RCC 7860 (cell line): ENCODE data around the gene TAF1C.

Source experiments
- DNase-seq: peaks from one replicate; pipeline ENCODE4 v3.0.0-alpha.2; 2015; ENCODE audit warnings: low spot score
- FAIRE-seq: peaks from 2 replicates; lab custom pipeline; 2012; peaks lifted over from hg19 to GRCh38; lab: Jason Lieb, UNC

TAF1C gene

DNA sequence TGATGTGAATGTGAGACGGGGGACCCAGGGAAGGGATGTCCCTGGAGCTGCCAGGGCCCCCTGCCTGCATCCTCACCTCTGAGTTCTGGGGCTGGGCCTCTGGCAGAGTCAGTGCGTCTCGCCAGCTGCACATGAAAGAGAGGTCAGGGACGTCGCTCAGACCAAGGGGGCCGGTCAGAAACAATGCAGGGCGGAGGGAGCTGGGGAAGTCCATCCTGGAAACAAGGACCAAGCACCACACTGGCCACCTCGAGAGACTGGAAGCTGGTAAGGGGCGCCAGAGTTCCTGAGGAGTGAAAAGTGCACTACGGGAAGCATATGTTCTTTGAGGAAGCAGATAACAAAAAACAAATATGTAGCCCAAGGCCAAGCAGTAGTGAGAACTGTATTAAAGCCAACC, 2.1 kb downstream of the TAF1C start:
- no peak for DNase-seq
- FAIRE-seq, result no peak

DNA sequence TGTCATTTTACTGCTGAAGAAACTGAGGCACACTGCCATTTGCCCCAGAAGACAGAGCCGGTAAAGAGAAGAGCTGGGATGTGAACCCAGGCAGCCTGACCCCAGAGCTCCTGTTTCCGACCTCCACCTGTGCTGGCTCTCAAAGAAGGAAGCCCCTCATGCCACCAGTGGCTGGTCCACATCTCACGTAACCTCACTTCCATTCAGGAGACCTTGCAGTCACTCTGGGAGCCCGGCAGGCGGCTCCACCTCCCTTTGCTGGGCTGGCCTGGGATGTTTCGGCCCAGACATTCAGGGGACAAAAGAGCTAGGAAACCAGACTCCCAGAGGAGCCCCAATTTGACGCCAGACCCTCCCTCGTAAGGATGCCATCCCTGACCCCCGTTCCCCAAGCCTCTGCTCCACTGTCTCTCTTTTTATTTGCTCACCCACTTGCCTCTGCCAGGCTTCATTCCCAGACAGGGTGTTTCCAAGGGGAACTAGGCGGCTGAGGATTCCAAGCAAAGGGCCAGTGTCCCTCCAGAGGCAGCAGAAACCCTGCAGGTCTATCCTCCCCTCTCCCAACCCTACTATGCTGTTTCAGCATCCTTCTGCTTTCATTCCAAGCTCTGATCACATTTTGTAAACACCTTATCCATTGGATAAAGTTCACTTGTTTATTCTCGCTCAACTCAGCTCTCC, 2.8 kb downstream of the TAF1C start:
- FAIRE-seq (no peak), DNase-seq (no peak)

DNA sequence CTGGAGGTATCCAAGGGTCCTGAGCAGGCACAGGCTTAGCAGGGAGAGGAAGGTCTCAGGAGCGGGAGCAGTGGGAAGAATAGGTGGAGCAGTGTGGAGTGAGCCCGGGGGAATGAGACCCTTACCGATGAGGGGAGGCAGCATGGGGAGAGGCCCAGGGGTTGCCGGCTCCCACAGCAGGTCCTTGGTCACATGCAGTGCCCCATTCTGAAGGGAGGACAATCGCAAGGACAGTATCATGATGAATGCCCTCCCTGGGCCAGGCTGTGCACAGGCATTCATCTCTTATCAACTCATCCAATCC, 3.3 kb downstream of the TAF1C start:
- DNase-seq, result no peak
- FAIRE-seq, result no peak

DNA sequence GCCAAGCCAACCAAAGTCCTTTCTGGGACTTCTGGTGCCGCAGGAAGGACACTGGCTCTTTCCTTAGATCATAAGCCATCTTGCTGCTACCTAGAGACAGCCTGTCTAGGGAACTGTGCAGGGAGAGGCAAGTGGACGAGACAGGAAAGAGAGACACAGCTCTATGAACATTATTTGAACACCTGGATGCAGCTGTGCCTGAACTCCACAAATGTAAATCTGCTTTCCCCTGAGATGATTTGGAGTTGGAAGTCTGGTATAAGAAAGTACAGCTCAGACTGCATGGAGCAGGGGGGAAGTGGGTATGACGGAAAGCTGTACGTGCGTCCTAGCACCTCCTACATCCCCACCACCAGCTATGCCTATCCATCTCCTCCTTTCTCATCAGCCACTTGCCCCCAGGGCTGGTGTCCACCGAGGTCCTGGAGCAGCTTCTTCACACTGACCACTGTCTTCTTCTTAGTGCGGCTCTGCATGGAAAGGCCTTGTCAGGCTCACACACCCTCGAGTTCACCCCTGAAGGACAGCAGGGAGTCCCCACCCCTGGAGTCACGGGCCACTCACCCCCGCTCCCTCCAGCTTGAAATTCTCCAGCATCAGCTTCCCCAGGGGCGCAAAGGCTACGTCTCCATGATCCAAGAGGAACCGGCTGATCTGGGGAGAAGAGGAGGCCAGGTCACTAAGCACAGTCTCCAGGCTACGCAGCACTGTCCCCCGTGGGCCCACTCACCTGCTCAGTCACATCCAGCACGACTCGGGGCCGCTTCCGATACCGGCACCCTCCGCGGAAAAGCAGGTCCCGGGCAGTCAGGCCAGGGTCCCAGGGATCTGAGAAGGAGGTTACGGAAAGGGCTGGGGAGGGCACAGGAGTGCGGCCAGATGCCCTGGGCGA, 3.9 kb downstream of the TAF1C start:
- FAIRE-seq, result no peak
- DNase-seq, result no peak

DNA sequence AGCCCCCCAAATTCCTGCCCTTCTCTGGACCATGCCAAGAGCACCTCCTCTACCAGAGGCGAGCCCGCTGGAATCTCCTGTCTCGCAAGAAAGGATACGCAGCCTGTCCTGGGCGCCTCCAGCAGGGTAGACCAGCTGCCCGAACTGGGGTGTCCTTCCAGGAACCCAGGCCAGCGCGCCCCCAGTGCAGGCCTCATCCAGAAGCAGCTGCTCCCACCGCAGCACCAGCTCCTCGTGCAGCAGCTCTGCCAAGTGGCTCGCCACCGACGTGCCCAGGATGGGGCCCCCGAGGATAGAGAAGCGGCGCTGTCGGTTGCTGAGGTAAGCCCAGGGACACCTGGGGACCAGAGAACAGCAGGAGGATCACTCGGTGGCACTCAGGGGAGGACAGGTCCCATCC, 4.8 kb downstream of the TAF1C start:
- DNase-seq, result no peak
- FAIRE-seq, result no peak

DNA sequence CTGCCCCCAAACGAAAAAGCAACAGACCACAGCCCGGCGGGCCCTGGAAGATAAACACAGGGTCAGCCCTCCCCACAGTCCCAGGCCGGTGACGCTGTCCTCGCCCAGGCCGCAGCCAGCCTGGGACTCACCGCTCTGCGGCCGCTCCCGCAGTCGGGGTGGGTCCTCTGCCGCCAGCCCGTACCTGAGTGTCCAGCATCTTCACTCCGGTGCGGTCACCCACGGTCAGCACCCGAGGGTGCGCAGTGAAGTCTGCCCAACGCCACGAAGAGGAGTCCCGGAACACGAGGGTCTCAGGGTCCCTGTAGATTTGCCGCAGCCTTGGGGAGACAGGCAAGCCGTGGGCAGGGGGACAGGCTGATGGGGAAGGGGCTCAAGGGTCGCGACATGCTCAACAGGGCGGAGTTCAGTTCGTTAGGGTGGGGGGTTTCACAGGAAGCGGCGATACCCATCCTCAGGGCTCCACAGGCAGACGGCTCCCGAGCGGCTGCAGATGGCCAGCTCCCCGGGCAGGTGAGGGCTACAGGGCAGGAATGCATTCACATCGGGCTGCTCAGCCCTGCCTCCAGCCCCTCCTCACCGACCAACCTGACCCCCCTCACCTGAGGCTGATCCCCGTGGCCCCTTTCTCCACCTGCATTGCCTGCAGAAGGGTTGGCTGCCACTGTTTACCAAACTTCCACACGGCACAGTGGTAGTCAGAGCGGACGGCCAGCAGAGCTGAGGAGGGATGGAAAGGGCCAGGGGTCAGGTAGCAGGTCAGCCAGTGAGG, 5.5 kb downstream of the TAF1C start:
- FAIRE-seq, result no peak
- no peak for DNase-seq

DNA sequence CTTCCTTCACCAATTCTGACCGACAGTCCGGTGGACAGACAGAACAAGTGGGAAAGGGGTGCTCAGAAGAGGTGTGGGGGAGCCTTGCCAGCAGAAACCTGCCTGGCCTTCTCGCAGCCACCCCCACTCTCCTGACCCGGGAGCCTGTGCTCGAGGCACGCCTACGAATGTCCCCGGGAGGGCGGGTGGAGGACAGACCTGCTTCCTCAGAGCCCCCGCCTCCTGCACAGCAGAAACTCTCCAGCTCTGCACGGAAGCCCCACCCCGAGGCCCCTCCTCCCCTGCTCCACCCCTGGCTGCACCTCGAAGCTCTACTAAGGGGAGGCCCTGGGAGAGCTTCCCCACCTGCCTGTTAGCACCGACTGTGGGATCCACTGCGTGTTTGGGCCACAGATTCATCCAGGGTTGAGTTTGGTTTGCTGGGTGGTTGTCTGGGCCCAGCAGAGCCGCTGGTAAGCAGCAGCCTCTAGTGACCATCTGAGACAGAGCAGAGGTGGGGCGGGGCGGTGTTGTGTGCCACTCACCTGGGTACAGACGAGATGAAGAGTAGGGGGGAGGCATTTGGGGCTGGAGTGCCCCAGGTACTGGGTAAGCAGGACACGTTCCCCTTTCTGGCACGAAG, 6.2 kb downstream of the TAF1C start:
- FAIRE-seq (no peak), DNase-seq (no peak)

DNA sequence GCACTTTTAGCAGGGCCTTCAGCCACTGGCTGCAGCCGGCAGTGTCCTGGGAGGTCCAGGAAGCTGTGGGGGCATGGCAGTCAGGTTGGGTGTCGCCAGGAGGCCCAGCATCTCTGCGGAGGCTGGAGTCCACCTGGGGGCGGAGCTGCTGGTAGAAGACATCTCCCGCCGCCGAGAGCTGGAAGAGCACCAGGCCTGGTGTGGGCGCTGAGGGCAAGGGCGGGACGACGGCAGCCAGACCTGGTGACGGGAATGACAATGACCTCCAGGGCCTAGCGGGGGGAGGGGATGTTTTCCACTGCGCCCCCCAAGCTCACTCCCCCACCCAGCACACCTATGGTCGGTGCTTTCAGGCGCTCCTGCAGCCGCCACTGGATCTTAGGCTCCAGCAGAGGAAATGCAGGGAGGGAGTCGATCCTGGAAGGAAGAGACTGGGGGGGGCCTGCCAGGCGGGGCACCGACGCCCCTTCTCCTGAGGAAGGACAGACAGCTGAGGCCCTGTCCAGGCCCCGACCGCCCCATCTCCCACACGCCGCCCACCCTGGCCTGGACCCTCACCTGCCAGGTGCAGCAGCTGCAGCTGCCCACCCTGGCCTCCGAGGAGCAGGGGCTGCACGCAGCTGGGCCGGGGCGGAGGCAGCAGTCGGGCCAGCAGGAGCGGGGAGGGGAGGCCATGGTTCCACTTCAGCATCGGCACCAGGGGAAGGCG, 7.1 kb downstream of the TAF1C start:
- no peak for FAIRE-seq

DNA sequence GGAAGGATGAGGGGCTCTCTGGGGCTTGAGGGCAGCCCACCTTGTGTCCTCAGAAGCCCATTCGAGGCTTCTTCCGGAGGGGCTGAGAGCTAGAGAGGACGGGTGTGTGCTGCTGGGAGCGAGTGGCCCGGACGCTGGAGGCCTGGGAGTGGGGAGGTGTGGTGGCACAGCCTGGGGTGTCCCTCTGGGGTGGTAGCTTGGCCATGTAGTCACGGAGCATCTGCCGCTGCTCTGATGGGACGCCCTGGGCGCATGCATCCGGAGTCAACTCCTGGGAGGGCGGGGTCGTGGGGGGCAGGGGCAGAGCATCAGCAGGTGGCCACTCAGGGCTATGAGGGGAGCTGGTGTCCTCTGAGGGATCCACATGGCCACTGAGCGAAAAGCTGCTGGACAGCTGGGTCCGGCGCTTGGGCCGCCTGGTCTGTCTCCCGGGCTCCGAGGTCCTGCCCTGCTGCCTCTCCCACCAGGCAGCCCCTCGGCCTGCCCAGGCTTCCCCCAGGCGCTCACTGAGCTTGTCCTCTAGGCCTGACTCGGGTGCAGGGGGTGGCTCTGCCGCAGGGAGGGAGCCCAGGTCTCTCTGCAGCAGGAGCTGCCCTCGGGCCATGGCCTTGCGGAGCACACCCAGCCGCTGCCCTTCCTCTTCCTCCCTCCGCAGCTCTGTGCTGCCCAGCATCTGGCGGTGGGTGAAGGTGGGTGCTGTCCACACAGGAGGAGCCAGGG, 7.8 kb downstream of the TAF1C start:
- FAIRE-seq, result no peak
- no peak for DNase-seq

More for the DNA sequence above, 7.1 kb downstream of the TAF1C start:
- DNase-seq, result no peak

DNA sequence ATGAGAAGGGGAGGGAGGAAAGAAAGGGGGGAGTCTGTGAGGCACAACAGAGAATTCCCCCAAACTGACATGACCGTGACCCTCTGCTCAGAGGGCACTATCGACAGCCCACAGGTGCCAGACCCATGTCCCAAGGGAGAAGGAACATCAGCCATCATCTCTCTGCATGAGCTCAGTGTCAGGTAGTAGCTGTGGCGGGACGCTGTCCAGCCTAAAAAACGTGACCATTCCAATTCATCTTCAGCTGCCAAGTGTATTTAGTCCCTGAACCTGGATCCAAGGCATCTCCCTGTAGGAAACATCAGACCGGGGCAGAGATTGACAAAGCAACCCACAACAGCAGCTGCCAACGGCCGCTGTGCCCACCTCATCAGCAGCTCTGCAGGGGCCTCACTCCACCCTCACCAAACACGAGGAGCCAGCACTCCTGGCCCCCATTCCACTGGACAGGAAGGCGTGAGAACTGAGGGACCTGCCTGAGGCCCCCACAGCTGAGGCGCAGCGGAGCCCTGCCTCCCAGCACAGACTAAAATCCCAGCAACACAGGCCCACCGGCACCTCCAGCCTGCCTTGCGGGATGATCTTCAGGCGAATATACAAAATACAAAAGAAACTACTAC, 8.6 kb downstream of the TAF1C start:
- FAIRE-seq (no peak), DNase-seq (no peak)

DNA sequence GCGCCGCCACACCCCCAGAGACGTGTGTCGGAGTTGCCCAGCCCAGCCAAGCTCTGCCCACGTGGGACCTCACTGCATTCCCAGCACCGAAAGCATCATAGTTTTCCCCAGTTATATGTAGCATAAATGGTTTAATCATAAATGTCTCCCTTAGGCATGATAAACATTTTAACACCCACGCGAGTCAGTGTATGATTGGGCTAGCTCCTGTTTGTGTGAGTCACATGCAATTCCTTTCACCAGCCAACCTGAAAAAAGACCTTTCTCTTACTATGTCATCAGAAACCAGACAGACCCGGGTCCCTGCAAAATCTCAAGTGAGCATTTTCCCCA, 9.2 kb downstream of the TAF1C start:
- FAIRE-seq, result no peak
- peak; percentile 5 for DNase-seq

DNA sequence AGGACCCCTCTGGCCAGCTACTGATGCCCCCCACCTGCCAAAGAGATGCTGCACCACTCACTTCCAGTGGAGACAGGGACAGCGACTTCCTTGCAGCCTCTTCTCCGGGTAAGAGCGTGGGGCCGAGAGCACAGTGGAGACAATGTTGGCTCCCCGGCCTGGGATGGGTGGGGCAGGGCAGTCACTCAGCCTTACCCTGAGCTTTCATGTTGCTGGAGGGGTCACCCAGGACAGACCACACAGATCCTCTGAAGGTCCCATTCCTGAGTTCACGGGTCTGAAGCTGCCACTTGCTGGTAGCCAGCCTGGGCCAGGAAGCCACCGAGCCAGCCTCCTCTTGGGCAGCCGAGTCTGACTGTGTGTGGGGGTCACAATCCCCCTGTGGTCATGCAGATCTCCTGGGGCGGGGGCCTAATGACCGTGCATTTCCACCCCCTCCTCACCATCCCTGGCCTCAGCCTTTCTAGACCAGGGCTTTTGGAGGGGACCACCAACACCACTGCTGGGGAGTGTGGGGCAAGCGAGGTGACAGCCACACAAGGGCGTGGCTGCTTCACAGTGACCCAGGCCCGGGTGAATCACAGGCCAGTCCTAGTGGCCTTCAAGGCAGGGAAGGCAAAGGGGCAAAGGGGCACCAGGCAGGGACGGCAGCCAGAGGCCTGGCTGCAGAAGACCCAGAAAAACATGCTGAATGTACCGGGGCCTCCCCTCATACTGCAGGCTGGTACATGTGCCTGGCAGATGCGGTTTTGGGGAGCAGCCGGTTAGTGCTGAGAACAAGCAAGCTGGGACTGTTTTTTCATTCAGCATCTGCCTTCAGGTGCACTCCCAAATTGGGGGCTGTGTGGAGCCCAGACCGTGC, 10.4 kb downstream of the TAF1C start:
- FAIRE-seq, result no peak
- DNase-seq, result no peak

DNA sequence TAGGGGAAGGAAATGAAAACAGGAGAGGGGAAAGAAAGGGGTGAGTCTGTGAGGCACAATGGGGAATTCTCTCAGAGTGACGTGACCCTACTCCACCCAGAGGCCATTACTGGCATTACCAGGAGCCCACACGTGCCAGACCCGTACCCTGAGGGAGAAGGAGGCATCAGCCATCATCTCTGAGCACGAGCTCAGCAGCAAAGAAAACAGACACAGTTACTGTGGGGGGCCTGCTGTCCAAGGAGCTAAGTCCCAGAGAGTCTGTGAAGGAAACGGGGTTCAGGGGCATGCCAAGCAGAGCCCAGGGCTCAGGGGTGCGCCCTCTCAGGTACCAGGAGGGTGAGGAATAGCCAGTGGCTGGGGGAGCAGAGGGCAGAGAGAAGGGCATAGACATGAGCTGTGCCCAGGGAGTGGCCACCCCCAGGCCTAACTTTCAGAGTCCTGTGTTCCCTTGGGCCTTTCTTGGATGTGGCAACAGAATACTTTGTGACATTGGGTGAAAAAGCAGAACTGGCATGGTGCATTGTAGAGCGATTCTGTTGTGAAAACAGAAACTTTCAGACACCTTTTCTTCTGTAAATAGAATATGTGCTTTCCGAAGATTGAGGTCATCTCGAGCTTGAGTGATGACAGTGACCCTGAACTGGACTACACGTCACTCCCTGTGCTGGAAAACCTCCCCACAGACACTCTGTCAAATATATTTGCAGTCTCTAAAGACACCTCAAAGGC, 11.3 kb downstream of the TAF1C start:
- DNase-seq, result peak; percentile 6

DNA sequence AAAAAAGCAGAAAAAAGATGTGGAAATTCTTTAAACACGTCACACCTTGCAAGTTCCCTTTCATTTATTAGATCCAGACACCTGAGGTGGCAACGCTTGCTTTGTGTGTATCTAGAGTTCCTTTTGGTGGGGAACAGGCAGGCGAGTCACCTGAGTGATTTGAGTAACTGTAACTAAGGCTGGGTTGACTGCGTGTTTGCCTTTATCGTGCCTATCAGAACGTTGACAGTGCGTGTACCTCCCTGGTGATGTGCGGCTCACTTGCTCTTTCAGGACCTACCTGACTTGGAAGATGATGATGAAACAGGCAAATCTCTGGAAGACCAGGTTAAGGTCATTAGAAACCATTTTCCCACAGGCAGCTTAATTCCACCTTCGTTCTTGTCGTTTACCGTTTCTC, 12.5 kb downstream of the TAF1C start:
- DNase-seq, result no peak
- FAIRE-seq, result no peak

More for the DNA sequence above, 11.3 kb downstream of the TAF1C start:
- no peak for FAIRE-seq

DNA sequence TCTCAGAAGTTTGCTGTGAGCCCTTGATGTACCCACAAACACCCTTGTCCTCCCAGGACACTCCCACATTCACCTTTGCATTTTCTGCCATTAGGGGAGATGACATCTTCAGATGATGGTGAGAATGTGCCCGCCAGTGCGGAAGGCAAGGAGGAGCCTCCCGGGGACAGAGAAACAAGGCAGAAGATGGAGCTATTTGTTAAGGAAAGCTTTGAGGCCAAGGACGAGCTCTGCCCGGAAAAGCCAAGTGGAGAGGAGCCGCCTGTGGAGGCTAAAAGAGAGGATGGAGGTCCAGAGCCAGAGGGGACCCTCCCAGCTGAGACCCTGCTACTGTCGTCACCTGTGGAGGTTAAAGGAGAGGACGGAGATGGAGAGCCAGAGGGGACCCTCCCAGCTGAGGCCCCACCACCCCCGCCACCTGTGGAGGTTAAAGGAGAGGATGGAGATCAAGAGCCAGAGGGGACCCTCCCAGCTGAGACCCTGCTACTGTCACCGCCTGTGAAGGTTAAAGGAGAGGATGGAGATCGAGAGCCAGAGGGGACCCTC, 17.0 kb downstream of the TAF1C start:
- DNase-seq (no peak), FAIRE-seq (no peak)

DNA sequence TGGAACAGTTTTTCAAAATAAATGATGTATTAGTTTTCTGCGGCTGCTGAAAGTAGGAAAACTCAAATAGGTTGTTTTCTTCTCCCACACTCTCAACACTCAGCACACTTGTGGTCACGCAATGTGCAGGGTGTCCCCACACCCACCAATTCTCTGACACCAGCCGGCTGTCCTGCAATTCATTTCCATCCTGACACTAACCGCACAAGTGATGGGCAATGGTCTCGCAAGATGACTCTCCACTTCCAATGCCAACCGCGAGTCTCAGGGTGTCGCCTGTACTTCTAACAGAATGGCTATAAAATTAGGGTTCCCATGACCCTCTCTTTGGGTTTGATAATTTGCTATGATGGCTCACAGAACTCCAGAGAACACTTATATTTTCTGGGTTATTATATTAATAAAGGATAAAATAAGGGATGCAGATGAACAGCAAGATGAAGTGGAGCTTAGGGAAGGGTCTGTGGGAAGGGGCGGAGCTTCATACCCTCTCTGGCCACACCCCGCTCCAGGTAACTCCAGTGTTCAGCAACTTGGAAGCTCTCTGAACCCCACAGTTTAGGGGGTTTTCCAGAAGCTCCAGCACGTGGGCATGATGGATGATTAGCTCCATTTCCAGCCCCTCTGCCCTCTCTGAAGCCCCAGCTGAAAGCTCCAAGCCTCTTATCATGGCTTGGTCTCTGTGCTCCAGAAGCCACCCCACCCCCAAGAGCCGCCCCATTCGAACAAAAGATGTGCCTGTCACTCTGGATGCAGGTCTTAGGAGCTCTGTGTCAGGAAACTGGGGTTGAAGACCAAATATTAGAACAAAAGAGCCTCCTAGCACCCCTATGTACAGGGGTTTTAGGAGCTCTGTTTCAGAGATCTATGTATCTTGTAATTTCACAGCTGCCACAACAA, 19.8 kb downstream of the TAF1C start:
- DNase-seq, result no peak

DNA sequence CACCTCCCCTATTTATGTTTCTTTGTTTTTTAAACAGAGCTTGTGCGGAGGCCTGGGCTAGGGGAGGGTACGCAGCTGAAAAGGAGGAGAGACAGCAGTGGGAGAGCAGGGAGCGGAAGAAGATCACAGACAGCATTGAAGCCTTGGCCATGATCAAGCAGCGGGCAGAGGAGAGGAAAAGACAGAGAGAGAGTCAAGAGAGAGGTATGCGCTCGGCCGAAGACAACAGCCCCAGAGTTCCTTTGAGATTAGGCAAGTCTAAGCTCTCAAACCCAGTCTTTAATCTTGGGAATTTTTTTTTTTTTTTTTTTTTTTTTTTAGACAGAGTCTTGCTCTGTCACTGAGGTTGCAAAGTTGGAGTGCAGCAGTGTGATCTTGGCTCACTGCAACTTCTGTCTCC, 21.1 kb downstream of the TAF1C start:
- FAIRE-seq, result no peak
- DNase-seq, result no peak

More for the DNA sequence above, 19.8 kb downstream of the TAF1C start:
- FAIRE-seq, result no peak
